Loucy (cell line): ENCODE data around the gene TAGAP.

ENCODE experiments used
- H2AFZ ChIP-seq: fragments of 200-600 bp; sonication (generic); 2 replicates; pipeline ENCODE4 v1.6.0; 2016; ENCODE audit warnings: antibody characterized with exemption, mild to moderate bottlenecking, low read length, moderate library complexity
- H3F3A ChIP-seq: fragments of 200-600 bp; 2 replicates; pipeline ENCODE4 v1.6.0; 2016; ENCODE audit warnings: antibody characterized with exemption, low read depth, mild to moderate bottlenecking
- H3K27me3 ChIP-seq: fragments of 200-600 bp; sonication (generic); 2 replicates; pipeline ENCODE4 v1.6.1; 2014; ENCODE audit warnings: low read length, mild to moderate bottlenecking; ENCODE audit not compliant: insufficient read depth, poor library complexity, severe bottlenecking
- H3K36me3 ChIP-seq: fragments of 200-600 bp; sonication (generic); 2 replicates; pipeline ENCODE4 v1.6.1; 2016; ENCODE audit warnings: low read length; ENCODE audit not compliant: insufficient read depth
- H3K4me1 ChIP-seq: fragments of 200-600 bp; sonication (generic); 2 replicates; pipeline ENCODE4 v1.5.1; 2014; ENCODE audit warnings: low read length, mild to moderate bottlenecking; ENCODE audit not compliant: insufficient read depth, poor library complexity, severe bottlenecking
- H3K4me2 ChIP-seq: fragments of 200-600 bp; sonication (generic); 2 replicates; pipeline ENCODE4 v1.6.0; 2014; ENCODE audit warnings: antibody characterized with exemption, low read length, low read depth, mild to moderate bottlenecking; ENCODE audit not compliant: poor library complexity, severe bottlenecking
- H3K4me3 ChIP-seq: fragments of 200-600 bp; sonication (generic); 2 replicates; pipeline ENCODE4 v1.5.1; 2014; ENCODE audit warnings: low read length, mild to moderate bottlenecking, mixed read lengths; ENCODE audit not compliant: poor library complexity, severe bottlenecking
- H3K79me2 ChIP-seq: fragments of 200-600 bp; sonication (generic); 2 replicates; pipeline ENCODE4 v1.6.1; 2014; ENCODE audit warnings: low read length; ENCODE audit not compliant: insufficient read depth
- H3K9ac ChIP-seq: fragments of 200-600 bp; sonication (generic); 2 replicates; pipeline ENCODE4 v1.6.0; 2014; ENCODE audit warnings: mild to moderate bottlenecking, low read depth, low read length, moderate library complexity; ENCODE audit not compliant: poor library complexity, severe bottlenecking
- H3K9me2 ChIP-seq: fragments of 200-600 bp; sonication (generic); replicated peaks from 2 replicates; pipeline ENCODE4 v1.6.1; 2016; ENCODE audit warnings: low read depth, low read length, mixed read lengths
- H3K9me3 ChIP-seq: fragments of 200-600 bp; sonication (generic); 2 replicates; pipeline ENCODE4 v1.6.1; 2014; ENCODE audit warnings: mild to moderate bottlenecking, antibody characterized with exemption, low read length, low read depth; ENCODE audit not compliant: insufficient read depth
- H4K20me1 ChIP-seq: fragments of 200-600 bp; sonication (generic); 2 replicates; pipeline ENCODE4 v1.6.0; 2014; ENCODE audit warnings: antibody characterized with exemption, low read length, mild to moderate bottlenecking; ENCODE audit not compliant: insufficient read depth, poor library complexity, severe bottlenecking
- EZH2phosphoT487 ChIP-seq: fragments of 200-600 bp; IDR thresholded peaks from 2 replicates; pipeline ENCODE4 v1.6.1; 2018; ENCODE audit warnings: antibody characterized with exemption, mild to moderate bottlenecking, moderate library complexity, borderline replicate concordance
- TF ChIP-seq, protein P1 (sequence below): fragments of 200-600 bp; sonication (generic); conservative IDR thresholded peaks from 2 replicates; pipeline ENCODE4 v1.5.1; 2014; ENCODE audit warnings: mild to moderate bottlenecking, antibody characterized with exemption, low read length

Gene TAGAP

DNA sequence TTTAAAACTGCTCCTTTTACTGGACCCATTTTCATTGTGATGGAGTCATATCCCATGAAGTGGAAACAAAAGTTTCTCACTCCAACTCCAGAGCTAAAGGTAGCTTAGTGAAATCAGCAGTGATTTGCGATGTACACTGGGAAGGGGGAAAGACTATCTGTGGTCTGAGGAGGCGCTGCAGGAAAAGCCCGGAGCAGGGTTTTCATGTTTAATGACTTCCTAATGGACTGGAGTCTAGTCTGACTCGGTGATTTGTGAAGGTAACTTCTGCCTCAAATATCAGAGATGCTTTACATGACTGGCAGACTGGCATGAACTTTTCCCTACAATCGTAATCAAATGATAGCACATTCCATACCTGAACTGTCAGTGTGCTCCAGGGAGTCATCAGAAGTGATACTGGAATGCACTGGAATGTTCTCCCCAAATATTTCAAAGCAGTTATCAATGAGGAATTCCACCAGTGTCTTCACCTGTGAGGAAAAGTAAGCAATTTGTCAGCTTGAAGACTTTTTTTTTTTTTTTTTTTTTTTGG is 7.0 kb downstream of the TAGAP start:
- Histone ChIP-seq H3K4me2 (no peak overlapping the region), H3F3A (no peaks in the 10 kb centered on the region), H3K9me2 (no peaks in the 10 kb centered on the region), H3K9me3 (no peaks in the 10 kb centered on the region), H3K27me3 (no peaks in the 10 kb centered on the region), H4K20me1 (no peaks in the 10 kb centered on the region), H3K4me1 (peaks cover 27% of the 10 kb centered on the region), H3K36me3 (peaks cover 12% of the 10 kb centered on the region; the same call in 1 of the 2 replicates), H3K79me2 (no peaks in the 10 kb centered on the region), H2AFZ (no peak overlapping the region), H3K4me3 (no peak overlapping the region), H3K9ac (no peak overlapping the region)
- TF ChIP-seq, protein P1, sequence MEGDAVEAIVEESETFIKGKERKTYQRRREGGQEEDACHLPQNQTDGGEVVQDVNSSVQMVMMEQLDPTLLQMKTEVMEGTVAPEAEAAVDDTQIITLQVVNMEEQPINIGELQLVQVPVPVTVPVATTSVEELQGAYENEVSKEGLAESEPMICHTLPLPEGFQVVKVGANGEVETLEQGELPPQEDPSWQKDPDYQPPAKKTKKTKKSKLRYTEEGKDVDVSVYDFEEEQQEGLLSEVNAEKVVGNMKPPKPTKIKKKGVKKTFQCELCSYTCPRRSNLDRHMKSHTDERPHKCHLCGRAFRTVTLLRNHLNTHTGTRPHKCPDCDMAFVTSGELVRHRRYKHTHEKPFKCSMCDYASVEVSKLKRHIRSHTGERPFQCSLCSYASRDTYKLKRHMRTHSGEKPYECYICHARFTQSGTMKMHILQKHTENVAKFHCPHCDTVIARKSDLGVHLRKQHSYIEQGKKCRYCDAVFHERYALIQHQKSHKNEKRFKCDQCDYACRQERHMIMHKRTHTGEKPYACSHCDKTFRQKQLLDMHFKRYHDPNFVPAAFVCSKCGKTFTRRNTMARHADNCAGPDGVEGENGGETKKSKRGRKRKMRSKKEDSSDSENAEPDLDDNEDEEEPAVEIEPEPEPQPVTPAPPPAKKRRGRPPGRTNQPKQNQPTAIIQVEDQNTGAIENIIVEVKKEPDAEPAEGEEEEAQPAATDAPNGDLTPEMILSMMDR: no peak
- TF ChIP-seq EZH2phosphoT487: no peak

DNA sequence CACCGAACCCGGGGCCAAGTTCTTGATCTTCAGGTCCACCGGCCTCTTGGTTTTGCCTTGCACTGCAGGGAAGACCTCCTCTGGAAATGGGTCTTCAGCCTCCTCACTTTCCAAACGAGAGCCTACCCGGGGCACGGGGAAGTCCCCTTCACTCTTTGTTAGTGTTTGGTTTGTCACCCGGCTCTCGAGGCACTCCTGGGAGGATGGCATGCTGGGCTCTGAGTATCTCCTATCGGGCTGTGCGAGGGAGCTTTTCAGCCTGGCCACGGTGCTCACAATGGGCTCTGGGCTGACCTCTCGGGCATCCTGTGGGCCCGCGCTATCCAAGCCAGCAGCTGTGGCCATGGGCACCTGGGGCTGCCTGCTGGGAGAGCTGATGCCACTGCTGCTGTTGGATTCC is 8.1 kb downstream of the TAGAP start:
- peaks cover 12% of the 10 kb centered on the region; the same call in 1 of the 2 replicates for H3K36me3 ChIP-seq
- no peaks in the 10 kb centered on the region for H4K20me1 ChIP-seq
- no peak overlapping the region for H3K4me2 ChIP-seq
- no peaks in the 10 kb centered on the region for H3K9me3 ChIP-seq
- H3K79me2 ChIP-seq: no peaks in the 10 kb centered on the region
- no peaks in the 10 kb centered on the region for H3F3A ChIP-seq
- H3K9ac ChIP-seq: no peak overlapping the region
- H3K4me1 ChIP-seq: peaks cover 17% of the 10 kb centered on the region
- no peaks in the 10 kb centered on the region for H3K9me2 ChIP-seq
- no peak overlapping the region for H3K4me3 ChIP-seq
- no peaks in the 10 kb centered on the region for H3K27me3 ChIP-seq
- no peak for TF ChIP-seq EZH2phosphoT487
- TF ChIP-seq, protein P1: no peak
- no peak overlapping the region for H2AFZ ChIP-seq

GRCh38 chr6:159035891-159036290 is 8.9 kb downstream of the TAGAP start:
- no peaks in the 10 kb centered on the region for H3F3A ChIP-seq
- no peaks in the 10 kb centered on the region for H4K20me1 ChIP-seq
- H2AFZ ChIP-seq: no peak overlapping the region
- H3K9me3 ChIP-seq: no peaks in the 10 kb centered on the region
- H3K27me3 ChIP-seq: no peaks in the 10 kb centered on the region
- H3K4me3 ChIP-seq: no peak overlapping the region
- H3K9me2 ChIP-seq: no peaks in the 10 kb centered on the region
- TF ChIP-seq, protein P1: no peak
- TF ChIP-seq EZH2phosphoT487: no peak
- H3K79me2 ChIP-seq: no peaks in the 10 kb centered on the region
- H3K36me3 ChIP-seq: peaks cover 12% of the 10 kb centered on the region; the same call in 1 of the 2 replicates
- no peak overlapping the region for H3K4me2 ChIP-seq
- no peak overlapping the region for H3K9ac ChIP-seq
- H3K4me1 ChIP-seq: peaks cover 16% of the 10 kb centered on the region
